Adrenal gland (tissue), 5 donors: ENCODE measurements around the gene MBNL1.

ENCODE experiments used
- CTCF ChIP-seq, 6 experiments: fragments of 450-650 bp in 4 of 6; fragments of 200-600 bp in 2 of 6; sonication (generic) in 1 of 6; IDR thresholded peaks; 1 replicate in 5 of 6; 2 replicates in 1 of 6; pipeline versions ENCODE4 v1.5.1 to v1.8.0; 2016 to 2021; ENCODE audit warnings: antibody characterized with exemption in 6 of 6, mild to moderate bottlenecking in 2 of 6, moderate library complexity in 1 of 6
- POLR2A ChIP-seq, 2 donors: fragments of 450-650 bp; IDR thresholded peaks; one replicate each; pipeline ENCODE4 v1.6.1; 2017; ENCODE audit warnings: antibody characterized with exemption in 2 of 2, mild to moderate bottlenecking in 2 of 2, moderate library complexity in 1 of 2
- donor health status: DM: no; HTN: no; CAD: no.

GRCh38 chr3:152448091-152448490 is 179.4 kb downstream of the MBNL1 start:
- no peak for TF ChIP-seq CTCF (IDR thresholded peaks at IDR 0.05)
- no peak for TF ChIP-seq POLR2A (IDR thresholded peaks at IDR 0.05)
